DOHH2 (cell line): ENCODE measurements around the gene SCD.
A peak's percentile ranks its signal among the peaks of the same experiment; 100 is the strongest.

ENCODE experiments used
- H3F3A ChIP-seq: fragments of 200-600 bp; sonication (generic), shearing (Covaris generic); 2 replicates; pipeline ENCODE4 v1.6.0; 2016; ENCODE audit warnings: antibody characterized with exemption, mild to moderate bottlenecking; ENCODE audit not compliant: control insufficient read depth, insufficient read depth
- H3K27ac ChIP-seq: fragments of 200-600 bp; sonication (generic); 2 replicates; pipeline ENCODE4 v1.5.1; 2014; ENCODE audit warnings: low read depth, mild to moderate bottlenecking, low read length, moderate library complexity
- H3K27me3 ChIP-seq: fragments of 200-600 bp; sonication (generic); 2 replicates; pipeline ENCODE4 v1.6.1; 2014; ENCODE audit warnings: mild to moderate bottlenecking, low read length, mixed read lengths; ENCODE audit not compliant: control insufficient read depth
- H3K36me3 ChIP-seq: fragments of 200-600 bp; sonication (generic); 2 replicates; pipeline ENCODE4 v1.6.1; 2014; ENCODE audit warnings: mild to moderate bottlenecking, low read length, moderate library complexity, mixed read lengths; ENCODE audit not compliant: control insufficient read depth
- H3K4me1 ChIP-seq: fragments of 200-600 bp; sonication (generic); 2 replicates; pipeline ENCODE4 v1.6.1; 2014; ENCODE audit warnings: mild to moderate bottlenecking, low read length, mixed read lengths; ENCODE audit not compliant: control insufficient read depth
- H3K4me2 ChIP-seq: fragments of 200-600 bp; sonication (generic); 2 replicates; pipeline ENCODE4 v1.6.0; 2014; ENCODE audit warnings: mild to moderate bottlenecking, low read length, moderate library complexity
- H3K4me3 ChIP-seq: fragments of 200-600 bp; sonication (generic); 2 replicates; pipeline ENCODE4 v1.5.1; 2014; ENCODE audit warnings: mild to moderate bottlenecking, low read length, mixed read lengths
- H3K79me2 ChIP-seq: fragments of 200-600 bp; sonication (generic); 2 replicates; pipeline ENCODE4 v1.6.1; 2014; ENCODE audit warnings: mild to moderate bottlenecking, low read length, mixed read lengths; ENCODE audit not compliant: control insufficient read depth
- H3K9me2 ChIP-seq: fragments of 200-600 bp; sonication (generic); replicated peaks from 2 replicates; pipeline ENCODE4 v1.6.1; 2014; ENCODE audit warnings: mild to moderate bottlenecking, low read length, mixed read lengths; ENCODE audit not compliant: control insufficient read depth
- H3K9me3 ChIP-seq: fragments of 200-600 bp; sonication (generic); 2 replicates; pipeline ENCODE4 v1.6.1; 2014; ENCODE audit warnings: antibody characterized with exemption, low read length, mixed read lengths; ENCODE audit not compliant: control insufficient read depth, insufficient read depth
- H4K20me1 ChIP-seq: fragments of 200-600 bp; sonication (generic); 2 replicates; pipeline ENCODE4 v1.6.0; 2014; ENCODE audit warnings: low read depth, mild to moderate bottlenecking, antibody characterized with exemption, low read length, moderate library complexity; ENCODE audit not compliant: control insufficient read depth, insufficient read depth
- CTCF ChIP-seq: fragments of 200-600 bp; sonication (generic); IDR thresholded peaks from one replicate; pipeline ENCODE4 v1.5.1; 2014; ENCODE audit warnings: antibody characterized with exemption, mild to moderate bottlenecking, low read depth, low read length; ENCODE audit not compliant: poor library complexity, severe bottlenecking
- EZH2phosphoT487 ChIP-seq: fragments of 200-600 bp; sonication (generic); IDR thresholded peaks from 2 replicates; pipeline ENCODE4 v1.6.1; 2017; ENCODE audit warnings: borderline replicate concordance, mild to moderate bottlenecking, antibody characterized with exemption, low read length, moderate library complexity, mixed read lengths

Gene SCD

GRCh38 chr10:100333661-100334440 is 13.2 kb upstream of the SCD start:
- H3K4me3 ChIP-seq = no peak overlapping the region
- H3K27me3 ChIP-seq = peaks cover 28% of the 10 kb centered on the region
- no peaks in the 10 kb centered on the region for H3F3A ChIP-seq
- no peak for TF ChIP-seq CTCF
- TF ChIP-seq EZH2phosphoT487 = no peak
- H3K27ac ChIP-seq = no peak overlapping the region
- no peaks in the 10 kb centered on the region for H3K79me2 ChIP-seq
- no peaks in the 10 kb centered on the region for H3K9me3 ChIP-seq
- no peaks in the 10 kb centered on the region for H3K36me3 ChIP-seq
- no peaks in the 10 kb centered on the region for H3K9me2 ChIP-seq
- H3K4me2 ChIP-seq = no peak overlapping the region
- H3K4me1 ChIP-seq = peaks cover 4% of the 10 kb centered on the region
- no peaks in the 10 kb centered on the region for H4K20me1 ChIP-seq

- Histone ChIP-seq H3K4me3 (no peak overlapping the region), H3K36me3 (no peaks in the 10 kb centered on the region), H3K27ac (no peak overlapping the region), H3K79me2 (no peaks in the 10 kb centered on the region), H3K9me2 (no peaks in the 10 kb centered on the region), H3F3A (no peaks in the 10 kb centered on the region), H4K20me1 (no peaks in the 10 kb centered on the region), H3K27me3 (peaks cover 21% of the 10 kb centered on the region), H3K4me2 (no peak overlapping the region), H3K9me3 (no peaks in the 10 kb centered on the region), H3K4me1 (peaks cover 14% of the 10 kb centered on the region)
- no peak for TF ChIP-seq CTCF
- TF ChIP-seq EZH2phosphoT487 = no peak
Measured at GRCh38 chr10:100334762-100335161, 12.3 kb upstream of the SCD start.

- Histone ChIP-seq H3K4me2 (peak overlapping the region; percentile 84), H3K4me3 (peak overlapping the region; percentile 63), H3K9me3 (no peaks in the 10 kb centered on the region), H3K79me2 (no peaks in the 10 kb centered on the region), H3K4me1 (peaks cover 39% of the 10 kb centered on the region), H3F3A (peaks cover 3% of the 10 kb centered on the region; the same call in 1 of the 2 replicates), H3K9me2 (no peaks in the 10 kb centered on the region), H3K27me3 (peaks cover 10% of the 10 kb centered on the region), H3K36me3 (no peaks in the 10 kb centered on the region), H4K20me1 (no peaks in the 10 kb centered on the region), H3K27ac (peak overlapping the region; percentile 60)
- TF ChIP-seq CTCF (peak; percentile 90), EZH2phosphoT487 (no peak)
Measured at GRCh38 chr10:100338434-100339036, 8.5 kb upstream of the SCD start.
